GM21529 (cell line): Measurements from ENCODE around the gene LSM14A.
"Not testable (repeated sequence)": the region's sequence is repeated elsewhere in the genome, so short reads cannot be mapped to it uniquely, and the experiment has no call there.

ENCODE experiments used
- ATAC-seq: cut with Tn5 transposase; IDR thresholded peaks from one replicate; pipeline ENCODE4 v1.9.1; 2021; ENCODE audit not compliant: unreplicated experiment

Gene LSM14A

DNA sequence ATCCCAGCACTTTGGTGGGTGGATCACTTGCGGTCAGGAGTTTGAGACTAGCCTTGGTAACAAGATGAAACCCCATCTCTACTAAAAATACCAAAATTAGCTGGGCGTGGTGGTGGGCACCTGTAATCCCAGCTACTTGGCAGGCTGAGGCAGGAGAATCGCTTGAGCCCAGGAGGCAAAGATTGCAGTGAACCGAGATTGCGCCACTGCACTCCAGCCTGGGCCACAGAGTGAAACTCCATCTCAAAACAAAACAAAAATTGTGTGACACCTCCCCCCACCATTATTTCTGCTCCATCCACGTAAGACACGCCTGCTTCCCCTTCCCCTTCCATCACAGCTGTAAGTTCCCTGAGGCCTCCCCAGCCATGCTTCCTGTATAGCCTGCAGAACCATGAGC, 13.3 kb upstream of the LSM14A start:
- ATAC-seq = not testable (repeated sequence)

DNA sequence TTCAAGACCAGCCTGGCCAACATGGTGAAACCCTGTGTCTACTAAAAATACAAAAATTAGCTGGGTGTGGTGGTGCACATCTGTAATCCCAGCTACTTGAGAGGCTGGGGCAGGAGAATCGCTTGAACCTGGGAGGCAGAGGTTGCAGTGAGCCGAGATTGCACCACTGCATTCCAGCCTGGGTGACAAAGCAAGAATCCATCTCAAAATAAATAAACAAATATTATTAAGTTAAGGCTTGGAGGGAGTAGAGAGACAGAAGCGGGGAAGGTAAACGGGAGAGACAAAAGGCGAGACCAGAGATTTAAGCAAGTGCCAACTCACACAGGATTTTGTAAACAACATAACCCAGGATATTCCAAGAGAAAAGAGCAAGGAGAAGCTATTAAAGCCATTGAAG, 12.8 kb upstream of the LSM14A start:
- not testable (repeated sequence) for ATAC-seq

DNA sequence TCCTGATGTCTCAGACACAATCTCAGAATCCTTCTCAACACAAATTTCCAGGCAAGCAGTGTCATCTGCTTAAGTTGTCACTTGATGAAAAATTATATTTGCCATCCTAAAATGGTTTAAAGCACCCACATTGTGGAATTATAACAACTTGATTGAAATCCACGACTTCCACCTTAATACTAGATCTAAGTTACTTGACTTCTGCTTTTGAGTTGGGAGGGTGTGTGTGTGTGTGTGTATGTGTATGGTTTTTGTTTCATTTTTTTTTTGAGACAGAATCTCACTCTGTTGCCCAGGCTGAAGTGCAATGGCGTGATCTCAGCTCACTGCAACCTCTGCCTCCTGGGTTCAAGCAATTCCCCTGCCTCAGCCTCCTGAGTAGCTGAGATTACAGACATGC, 10.4 kb upstream of the LSM14A start:
- not testable (repeated sequence) for ATAC-seq

- no peak for ATAC-seq
These were observed 7.0 kb upstream of the LSM14A start for GRCh38 chr19:34165295-34165738.

DNA sequence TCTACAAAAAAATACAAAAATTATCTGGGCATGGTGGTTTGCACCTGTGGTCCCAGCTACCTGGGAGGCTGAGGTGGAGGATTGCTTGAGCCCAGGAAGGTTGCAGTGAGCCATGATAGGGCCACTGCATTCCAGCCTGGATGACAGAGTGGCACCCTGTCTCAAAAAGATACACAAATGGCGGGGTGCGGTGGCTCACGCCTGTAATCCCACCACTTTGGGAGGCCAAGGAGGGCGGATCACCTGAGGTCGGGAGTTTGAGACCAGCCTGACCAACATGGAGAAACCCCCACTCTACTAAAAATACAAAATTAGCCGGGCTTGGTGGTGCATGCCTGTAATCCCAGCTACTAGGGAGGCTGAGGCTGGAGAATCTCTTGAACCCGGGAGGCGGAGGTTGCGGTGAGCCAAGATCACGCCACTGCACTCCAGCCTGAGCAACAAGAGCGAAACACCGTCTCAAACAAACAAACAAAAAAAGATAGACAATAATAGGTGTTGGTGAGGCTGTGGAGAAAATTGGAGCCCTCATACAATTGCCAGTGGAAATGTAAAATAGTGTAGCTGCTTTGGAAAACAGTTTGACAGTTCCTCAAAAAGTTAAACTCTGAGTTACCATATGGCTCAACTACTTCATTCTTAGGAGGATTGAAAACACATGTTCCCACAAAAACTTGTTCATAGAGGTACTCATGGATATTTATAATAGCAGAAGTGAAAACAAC, 2.7 kb upstream of the LSM14A start:
- not testable (repeated sequence) for ATAC-seq

DNA sequence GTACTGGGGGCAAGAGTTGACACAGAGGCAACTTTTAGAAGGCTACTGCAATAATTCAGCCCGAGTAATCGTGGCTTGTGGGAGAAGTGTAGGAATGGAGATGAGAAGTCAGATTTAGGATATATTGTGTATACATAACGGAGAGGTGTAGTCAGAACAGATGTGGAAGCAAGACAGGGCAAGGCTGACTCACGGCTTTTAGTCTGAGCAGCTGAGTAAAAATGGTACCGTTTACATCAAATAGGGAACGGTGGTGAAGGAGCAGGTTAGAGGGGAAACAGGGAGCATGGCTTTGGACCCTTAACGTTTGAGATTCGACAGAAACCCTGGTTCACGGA, 796 bp upstream of the LSM14A start:
- peak; percentile 30 for ATAC-seq

- peak; percentile 21 for ATAC-seq
These were observed 423 bp downstream of the LSM14A start for GRCh38 chr19:34172661-34173192.

GRCh38 chr19:34173193-34173956, 1.1 kb downstream of the LSM14A start:
- no peak for ATAC-seq

GRCh38 chr19:34175173-34175572, 2.9 kb downstream of the LSM14A start:
- not testable (repeated sequence) for ATAC-seq

- no peak for ATAC-seq
These were observed 4.3 kb downstream of the LSM14A start for GRCh38 chr19:34176581-34176980.

DNA sequence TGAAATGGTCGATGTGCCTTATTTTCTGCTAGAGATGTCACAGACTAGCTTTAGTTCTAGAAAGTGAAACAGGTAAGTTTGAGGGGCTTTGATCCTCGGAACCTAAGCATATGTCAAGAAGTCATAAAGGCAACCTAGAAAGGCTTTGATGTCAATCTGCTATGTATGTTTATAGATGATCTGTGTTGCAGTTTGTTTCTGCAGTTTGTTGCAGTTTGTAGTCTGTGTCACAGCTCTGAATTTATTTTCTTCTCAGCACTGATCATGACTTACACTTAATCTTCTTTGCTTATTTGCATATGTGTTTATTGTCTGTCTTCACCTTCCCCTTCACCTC, 5.9 kb downstream of the LSM14A start:
- no peak for ATAC-seq

DNA sequence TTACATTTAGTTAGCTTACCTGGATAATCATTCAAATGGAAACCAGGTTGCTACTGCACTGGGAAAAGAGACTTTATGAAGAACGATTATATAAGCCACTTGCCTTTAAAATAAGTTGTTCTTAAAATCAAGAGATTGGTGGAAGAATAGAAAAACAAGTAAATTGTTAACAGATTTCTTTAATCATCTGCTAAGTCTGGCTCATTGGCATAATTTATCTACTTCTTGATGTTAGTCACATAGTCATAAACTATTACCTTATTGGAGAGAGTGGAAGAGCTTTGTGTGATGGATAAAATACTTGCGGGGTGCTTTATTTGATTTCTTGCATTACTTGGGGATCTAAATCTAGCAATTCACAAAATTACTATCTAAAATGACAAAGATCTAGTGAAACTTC, 6.8 kb downstream of the LSM14A start:
- no peak for ATAC-seq

DNA sequence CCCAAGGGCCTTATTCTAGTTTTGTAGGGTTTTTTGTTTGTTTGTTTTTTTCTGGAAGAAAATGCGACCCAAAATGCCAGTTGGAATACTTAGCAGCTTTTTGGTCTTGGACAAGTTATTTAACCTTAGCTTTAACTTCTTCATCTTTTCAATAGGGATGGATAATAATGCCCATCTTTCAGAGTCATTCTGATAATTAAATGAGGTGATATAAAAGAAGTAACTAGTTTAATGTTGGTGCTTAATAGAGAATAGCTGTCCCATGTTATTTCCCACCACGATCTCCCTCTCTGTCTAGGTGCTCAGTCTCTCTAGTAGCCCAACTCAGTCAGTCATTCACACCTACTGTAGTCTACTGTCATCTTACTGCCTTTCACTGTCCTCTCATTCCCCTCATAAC, 8.0 kb downstream of the LSM14A start:
- no peak for ATAC-seq

DNA sequence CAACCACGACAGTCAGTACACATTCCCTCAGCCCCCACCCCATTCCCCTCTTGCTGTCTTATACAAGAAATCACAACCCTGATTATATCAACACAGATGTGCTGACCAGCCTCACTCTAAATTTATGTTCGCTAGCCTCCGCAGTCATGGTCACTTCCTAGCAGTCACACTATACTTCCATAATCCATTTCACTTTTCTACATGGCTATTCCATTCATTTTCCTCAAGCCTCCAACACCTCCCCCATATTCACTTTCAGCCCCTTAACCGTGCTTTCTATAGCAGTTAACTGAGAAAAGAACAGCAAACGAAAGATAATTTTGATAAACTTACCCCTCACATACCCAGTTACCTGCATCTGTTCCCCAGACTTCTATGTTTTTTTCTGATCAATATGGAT, 8.4 kb downstream of the LSM14A start:
- no peak for ATAC-seq

GRCh38 chr19:34181111-34181864, 9.0 kb downstream of the LSM14A start:
- ATAC-seq = no peak

GRCh38 chr19:34182125-34182524, 9.8 kb downstream of the LSM14A start:
- ATAC-seq = no peak

GRCh38 chr19:34184880-34185491, 12.7 kb downstream of the LSM14A start:
- no peak for ATAC-seq

DNA sequence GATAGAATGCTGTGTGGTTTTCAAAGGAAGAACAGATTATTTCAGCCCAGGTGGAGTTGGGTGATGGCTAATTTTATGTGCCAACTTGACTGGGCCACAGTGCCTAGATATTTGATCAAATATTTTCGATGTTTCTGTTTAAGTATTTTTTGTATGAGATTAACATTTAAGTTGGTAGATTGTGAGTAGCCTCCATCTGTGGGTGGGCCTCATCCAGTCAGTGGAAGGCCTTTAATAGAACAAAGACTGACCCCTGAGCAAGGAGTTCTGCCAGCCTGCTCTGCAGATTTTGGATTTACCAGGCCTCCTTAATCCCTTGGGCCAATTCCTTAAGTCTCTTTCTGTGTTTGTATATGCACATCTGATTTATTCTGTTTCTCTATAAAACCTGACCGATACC, 13.9 kb downstream of the LSM14A start:
- no peak for ATAC-seq

DNA sequence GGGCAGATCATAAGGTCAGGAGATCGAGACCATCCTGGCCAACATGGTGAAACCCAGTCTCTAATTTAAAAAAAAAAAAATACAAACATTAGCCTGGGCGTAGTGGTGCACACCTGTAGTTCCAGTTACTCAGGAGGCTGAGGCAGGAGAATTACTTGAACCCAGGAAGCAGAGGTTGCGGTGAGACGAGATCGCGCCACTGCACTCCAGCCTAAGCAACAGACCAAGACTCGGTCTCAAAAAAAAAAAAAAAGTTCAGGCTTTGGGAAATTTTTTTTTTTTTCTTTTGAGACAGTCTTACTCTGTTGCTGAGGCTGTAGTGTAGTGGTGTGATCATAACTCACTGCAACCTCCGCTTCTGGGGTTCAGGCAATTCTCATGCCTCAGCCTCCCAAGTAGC, 14.7 kb downstream of the LSM14A start:
- ATAC-seq = no peak

DNA sequence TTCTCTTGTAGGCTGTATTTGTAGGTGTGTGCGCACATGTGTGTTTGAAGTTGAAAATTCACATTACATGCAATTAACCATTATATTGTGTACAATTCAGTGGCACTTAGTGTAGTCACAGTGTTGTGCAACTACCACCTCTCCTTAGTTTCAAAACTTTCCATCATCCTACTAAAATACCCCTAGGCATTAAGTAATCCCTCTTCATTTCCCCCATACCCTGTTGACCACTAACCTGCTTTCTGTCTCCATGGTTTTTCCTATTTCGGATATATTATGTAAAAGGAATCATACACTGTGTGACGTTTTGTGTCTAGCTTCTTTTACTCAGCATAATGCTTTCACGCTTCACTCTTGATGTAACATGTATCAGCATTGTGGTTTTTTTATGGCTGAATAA, 16.1 kb downstream of the LSM14A start:
- no peak for ATAC-seq

- ATAC-seq = no peak
These were observed 17.1 kb downstream of the LSM14A start for GRCh38 chr19:34189199-34189916.
